Fibroblast of skin of abdomen (primary cell): Measurements from ENCODE around the gene VIL1.
A peak's percentile ranks its signal among the peaks of the same experiment; 100 is the strongest.

Source experiments
- DNase-seq: peaks from one replicate; pipeline ENCODE4 v3.0.0-alpha.2; 2013

VIL1 gene

DNA sequence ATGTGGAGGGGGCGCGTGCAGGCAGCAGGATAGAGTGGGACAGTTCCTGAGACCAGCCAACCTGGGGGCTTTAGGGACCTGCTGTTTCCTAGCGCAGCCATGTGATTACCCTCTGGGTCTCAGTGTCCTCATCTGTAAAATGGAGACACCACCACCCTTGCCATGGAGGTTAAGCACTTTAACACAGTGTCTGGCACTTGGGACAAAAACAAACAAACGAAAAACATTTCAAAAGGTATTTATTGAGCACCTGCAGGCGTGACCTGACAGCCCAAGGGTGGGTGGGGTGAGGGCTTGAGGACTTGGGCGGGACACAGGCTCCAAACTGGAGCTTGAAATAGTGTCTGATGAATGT is 23.9 kb upstream of the VIL1 start:
- no peak for DNase-seq

DNA sequence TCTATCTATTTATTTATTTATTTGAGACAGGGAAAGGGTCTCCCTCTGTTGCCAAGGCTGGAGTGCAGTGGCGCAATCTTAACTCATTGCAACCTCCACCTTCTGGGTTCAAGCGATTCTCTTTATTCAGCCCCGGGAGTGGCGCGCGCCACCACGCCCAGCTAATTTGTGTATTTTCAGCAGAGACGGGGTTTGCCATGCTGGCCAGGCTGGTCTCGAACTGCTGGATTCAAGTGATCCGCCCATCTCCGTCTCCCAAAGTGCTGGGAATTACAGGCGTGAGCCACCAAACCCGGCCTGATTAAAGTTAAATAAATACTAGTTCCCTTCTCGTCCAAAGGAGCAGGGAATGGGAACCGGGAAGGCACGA is 23.5 kb upstream of the VIL1 start:
- no peak for DNase-seq

DNA sequence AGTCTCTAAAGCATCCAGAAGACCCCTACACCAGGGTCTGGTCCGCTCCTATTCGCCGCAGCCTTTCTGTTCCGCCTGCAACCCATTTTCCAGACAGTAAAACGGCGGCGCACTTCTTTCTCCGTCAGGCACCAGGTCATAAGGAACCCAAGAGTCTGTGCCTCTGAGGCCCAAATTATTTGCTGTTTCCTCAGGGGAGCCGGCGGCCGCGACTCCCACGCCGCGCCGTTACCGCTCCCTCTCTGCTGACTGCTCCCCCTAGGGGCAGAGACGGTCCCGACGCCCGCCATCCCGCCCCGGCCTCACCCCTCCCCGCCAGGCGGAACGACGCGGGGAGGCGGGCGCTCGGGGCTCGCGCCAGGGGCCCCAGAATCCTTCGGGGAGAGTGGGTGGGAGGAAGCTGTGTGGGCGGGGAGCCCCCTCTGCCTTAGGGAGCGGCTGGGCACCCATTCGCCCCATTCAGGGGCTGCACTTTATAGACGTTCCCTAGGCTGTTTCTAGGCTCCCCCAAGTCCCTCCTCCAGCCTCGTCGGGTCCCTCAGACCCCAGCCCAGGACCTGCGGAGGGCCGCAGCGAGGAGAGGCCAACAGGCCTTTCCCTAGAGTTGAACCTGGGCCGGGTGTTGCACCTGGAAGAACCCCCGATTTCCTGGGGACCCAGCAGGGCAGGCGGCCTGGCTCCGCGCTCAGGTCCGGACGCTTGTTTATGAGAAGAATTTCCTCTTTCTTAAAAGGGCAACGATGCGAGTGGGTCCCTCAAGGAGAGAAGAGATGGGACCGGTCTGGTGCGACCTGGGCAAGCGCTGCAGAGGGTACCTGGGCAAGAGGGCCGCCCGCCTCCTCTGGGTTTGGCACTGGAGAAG is 22.9 kb upstream of the VIL1 start:
- peak; percentile 98 for DNase-seq

DNA sequence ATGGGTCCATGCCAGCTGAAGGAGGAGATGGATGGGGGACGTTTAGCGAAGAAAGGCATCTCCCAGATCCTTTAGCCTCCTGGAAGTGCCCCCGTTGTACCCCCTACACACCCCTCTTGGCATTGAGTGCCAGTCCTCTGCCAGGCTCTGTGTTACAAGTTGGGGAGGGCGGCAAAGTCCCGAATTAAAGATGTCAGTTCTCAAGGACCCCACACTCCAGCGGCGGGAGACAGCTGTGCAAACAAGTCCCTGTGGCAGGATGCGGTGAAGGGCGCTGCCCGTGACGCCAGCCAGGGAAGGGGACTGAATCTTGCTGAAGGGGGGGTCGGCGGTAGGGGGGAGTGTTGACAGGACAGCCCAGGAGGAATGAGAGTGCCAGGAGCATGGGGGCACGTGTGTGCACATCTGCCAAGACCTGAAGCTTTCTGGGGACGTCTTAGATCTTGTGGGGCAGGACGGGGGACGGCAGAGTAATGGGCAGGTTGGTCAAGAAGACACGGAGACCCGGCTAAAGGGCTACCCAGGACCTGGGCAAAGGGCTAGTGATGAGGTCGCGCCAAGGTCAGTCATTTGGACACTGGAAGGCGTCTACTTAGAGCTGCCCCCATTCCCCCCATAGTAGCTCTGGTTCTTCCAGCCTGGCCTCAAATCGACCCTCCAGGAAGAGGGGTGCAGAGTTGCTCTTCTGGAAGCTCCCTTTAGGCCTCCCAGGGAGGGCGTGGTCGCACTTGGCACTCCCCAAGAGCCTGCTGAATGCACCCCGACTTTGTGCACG is 22.0 kb upstream of the VIL1 start:
- DNase-seq, result peak; percentile 64

DNA sequence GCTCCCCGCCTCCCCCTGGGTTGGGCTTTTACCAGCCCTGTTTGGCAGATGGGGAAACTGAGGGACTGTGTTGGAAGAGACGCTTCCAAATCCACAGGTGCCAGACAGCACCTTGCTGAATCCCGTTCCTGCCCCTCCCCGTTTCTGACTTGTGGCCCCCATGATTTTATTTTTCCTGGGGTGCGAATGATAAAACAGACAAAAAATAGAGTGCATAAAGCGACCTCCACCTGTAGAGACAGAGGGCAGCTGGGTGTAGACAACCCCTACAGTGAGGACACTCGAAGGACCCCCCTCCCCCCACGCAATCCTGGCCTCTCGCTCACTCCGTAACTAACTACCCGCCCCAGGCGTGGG is 21.5 kb upstream of the VIL1 start:
- no peak for DNase-seq

DNA sequence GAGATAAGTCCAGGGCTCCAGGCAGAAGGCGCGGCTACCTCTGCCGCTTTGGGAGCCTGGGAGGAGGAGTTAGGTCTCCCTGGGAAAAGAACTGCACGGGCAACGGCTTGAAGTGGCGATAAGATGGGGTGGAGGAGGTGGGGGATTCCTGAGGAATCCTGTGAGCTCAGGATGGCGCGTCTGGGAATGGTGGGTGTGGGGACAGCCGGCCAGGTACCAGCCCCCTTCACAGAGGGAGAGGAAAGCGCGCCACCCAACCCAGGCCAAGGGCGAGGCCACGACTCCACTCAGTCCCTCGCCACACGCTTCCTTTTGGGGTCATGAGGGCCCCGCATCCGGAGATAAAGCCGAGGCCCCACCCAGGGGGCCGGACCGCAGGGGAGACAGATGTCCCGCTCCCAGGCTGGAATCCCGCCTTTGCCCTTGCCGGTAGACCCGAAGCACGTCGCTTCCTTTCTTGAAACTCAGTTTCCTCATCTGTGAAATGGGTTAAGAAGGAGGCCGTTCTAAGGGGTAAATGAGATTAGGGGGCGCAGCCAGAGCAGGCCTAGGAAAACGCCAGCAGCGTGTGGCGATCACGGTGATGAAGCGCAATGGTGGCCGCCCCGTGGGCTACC is 21.0 kb upstream of the VIL1 start:
- DNase-seq, result peak; percentile 81

DNA sequence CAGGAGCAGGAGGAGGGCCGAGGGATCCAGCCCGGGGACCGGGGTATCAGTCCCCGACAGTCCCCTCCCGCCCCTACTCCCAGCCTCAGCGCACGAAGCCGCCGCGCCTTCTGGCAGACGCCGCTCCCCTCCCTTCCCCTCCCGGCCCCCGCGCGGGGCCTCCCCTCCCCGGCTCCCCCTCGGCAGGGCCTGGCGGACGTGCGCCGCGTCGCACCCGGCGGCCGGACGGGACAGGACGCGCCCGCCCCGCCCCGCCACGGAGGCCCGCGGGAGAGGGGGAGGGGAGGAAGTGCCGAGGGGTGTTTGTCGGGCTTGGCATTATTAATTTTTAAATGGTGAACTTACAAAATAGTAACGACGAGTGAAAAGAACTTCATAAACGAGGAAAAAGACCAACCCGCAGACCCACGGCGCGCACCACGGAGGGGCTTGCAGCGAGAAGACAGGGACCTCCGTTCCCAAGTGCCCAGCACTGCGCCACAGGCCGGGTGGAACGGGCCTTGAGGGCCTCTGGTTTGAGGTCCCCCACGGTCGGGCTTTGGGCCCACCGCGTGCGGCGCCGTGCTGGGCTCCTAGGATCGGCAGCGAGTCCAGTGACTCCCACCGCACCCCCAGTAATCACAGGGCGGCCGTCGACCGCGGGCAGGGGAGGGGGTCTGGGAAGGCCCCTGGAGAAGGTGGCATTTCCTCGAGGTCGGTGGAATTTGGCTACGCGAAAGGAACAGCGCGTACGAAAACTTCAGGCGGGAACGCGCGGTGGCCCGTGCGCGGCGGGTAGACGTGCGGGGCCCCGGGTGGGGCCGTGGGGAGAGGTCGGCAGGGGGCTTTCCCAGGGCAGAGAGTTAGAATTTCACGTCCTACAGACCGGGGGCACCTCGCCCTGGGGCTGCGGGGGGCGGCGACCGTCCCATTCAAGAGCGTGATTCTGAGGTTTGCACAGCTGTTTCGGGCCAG is 20.2 kb upstream of the VIL1 start:
- peak; percentile 84 for DNase-seq

DNA sequence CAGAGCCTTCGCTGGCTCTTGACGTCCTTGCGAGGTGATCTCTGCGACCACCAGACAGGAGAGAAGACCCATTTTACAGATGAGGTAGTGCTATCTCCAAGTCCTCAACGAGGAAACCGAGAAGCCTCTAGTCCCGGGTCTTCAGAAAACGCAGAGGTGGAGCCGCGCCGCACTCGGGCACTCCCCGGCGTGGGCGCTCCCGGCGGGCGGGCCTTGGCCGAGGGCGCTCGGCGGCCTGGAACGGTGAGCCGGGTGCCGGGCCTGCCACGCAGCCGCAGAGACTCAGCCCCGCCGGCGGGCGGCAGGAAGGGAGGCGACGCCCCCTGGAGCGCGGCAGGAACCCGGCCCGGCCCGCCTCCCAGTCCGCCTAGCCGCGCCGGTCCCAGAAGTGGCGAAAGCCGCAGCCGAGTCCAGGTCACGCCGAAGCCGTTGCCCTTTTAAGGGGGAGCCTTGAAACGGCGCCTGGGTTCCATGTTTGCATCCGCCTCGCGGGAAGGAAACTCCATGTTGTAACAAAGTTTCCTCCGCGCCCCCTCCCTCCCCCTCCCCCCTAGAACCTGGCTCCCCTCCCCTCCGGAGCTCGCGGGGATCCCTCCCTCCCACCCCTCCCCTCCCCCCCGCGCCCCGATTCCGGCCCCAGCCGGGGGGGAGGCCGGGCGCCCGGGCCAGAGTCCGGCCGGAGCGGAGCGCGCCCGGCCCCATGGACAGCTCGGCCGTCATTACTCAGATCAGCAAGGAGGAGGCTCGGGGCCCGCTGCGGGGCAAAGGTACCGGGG is 19.3 kb upstream of the VIL1 start, which contains the start of gene CTDSP1:
Gene CTDSP1, plus strand, starts transcription at position 478 of the 776 bp plus-strand sequence. Its CDS starts 223 bp downstream, at position 701.
- peak; percentile 98 for DNase-seq

DNA sequence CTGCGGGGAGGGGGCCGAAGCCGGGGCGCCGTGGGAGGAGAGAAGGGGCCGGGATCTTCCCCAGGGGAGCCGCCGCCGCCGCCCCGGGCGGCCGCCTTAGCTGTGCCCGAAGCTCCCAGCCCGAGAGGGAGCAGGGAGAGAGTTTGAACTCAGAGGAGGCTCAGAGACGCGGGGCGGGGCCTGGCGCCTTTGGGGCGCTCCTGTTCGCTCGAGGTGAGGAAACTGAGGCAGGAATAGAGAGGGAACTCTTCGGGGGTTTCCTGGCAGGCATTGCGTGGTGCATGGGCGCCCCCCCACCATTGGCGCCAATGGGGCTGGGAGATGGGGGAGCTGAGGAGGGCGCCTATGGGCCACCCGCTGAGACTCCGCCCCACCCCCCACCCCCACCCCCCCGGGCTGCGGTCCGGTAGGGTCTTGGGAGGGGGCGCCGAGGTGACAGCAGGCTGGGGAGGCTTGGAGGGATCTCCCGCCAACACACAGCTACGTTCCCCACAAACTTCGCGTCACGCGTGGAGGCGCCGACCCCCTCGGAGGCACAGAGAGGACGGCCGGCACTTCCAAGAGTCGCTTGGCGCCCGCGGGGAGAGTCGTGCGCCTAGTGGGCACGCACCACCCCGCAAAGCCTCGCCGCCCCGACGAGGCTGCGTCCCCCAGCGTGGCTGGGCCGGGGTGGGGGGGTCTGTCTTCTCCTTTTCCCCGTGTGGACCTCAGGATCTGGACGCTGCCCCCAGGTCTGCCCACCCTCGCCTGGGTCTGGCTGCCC is 18.6 kb upstream of the VIL1 start:
- peak; percentile 18 for DNase-seq

DNA sequence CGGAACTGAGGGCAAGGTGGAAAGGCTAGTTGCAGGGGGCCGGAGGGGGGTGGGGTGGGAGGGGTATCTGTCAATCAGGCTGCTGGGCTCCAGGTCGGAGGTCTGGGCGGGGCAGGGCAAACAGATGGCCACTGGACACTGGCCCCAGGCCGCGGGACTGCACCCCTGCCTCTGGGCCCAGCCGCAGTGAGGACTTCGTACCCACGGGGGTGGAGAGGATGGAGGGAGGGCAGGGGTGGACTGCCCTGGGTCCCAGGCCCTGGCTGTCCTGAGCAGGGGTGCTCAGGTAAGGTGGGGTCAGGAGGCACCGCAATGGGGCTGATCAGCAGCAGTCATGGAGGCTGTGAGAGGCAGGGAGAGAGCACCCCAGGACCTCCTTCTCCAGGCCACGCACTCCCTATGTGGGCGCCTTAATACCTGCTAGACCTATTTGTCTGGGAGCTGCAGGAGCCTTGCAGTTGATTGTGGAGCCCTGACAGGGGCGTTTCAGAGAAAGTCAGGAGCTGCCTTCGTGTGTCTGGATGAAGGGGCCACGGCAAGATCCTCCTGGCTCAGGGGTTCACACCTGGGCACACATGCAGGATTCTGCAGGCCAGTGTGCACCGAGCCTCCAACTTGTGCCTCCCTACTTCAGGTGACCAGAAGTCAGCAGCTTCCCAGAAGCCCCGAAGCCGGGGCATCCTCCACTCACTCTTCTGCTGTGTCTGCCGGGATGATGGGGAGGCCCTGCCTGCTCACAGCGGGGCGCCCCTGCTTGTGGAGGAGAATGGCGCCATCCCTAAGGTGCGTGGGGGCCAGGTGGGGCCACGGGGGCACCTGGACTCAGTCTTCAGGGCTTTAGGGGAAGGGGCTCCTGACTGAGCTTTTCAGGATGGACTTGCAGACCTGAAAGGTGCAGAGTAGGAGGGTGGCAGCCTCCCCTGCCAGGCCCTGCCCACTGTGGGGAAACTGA is 17.7 kb upstream of the VIL1 start:
- no peak for DNase-seq

DNA sequence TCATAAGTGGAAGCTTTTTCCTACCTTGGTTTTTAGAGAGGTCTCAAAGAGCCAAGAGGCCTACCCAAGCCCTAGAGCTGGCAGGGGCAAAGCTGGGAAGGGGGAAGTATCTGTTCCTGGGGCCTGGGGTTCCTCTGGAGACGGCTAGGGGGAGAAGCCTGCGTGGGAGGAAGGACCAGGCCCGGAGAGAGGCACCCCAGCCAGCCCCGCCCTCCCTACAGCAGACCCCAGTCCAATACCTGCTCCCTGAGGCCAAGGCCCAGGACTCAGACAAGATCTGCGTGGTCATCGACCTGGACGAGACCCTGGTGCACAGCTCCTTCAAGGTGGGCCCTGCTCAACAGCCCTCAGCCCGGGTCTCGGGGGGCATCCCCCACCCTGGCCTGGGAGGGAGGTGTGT is 17.0 kb upstream of the VIL1 start:
- DNase-seq, result no peak

DNA sequence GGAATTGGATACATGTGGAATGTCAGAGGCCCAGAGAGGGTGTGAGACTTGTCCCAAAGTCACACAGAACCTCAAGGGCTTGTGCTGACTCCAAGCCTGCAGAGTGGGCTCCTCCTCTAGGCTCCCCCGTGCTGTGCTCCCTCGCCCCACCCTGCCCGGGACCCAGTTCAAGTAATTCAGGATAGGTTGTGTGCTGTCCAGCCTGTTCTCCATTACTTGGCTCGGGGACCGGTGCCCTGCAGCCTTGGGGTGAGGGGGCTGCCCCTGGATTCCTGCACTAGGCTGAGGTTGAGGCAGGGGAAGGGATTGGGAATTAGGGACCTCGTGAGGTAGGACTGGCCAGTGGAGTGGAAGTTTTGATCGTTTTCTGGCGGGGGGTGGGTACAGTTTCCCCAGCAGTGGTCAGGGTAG is 16.4 kb upstream of the VIL1 start:
- no peak for DNase-seq

DNA sequence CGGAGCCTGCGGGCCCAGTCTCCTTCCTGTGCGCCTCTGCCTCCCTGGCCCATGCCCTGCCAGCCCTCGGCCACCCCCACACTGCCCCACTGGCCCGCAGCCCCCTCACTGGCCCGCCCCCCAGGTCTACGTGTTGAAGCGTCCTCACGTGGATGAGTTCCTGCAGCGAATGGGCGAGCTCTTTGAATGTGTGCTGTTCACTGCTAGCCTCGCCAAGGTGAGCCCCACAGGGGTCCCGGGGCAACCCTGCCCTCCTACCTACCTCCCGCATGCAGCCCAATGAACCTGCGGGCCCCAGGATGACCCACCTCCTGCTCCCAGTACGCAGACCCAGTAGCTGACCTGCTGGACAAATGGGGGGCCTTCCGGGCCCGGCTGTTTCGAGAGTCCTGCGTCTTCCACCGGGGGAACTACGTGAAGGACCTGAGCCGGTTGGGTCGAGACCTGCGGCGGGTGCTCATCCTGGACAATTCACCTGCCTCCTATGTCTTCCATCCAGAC is 16.0 kb upstream of the VIL1 start:
- DNase-seq, result no peak

DNA sequence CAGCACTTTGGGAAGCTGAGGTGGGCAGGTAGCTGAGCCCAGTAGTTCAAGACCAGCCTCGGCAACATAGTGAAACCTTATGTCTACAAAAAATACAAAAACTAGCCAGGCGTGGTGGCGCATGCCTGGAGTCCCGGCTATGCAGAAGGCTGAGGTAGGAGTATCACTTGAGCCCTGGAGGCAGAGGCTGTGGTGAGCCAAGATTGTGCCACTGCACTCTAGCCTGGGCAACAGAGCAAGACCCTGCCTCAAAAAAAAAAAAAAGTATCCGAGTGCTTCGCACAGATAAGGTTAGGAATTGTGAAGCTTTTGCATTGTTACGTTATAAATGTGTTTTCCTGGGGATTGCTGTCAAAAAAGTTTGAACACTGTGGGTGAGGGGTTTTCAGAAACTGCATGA is 15.1 kb upstream of the VIL1 start:
- no peak for DNase-seq

DNA sequence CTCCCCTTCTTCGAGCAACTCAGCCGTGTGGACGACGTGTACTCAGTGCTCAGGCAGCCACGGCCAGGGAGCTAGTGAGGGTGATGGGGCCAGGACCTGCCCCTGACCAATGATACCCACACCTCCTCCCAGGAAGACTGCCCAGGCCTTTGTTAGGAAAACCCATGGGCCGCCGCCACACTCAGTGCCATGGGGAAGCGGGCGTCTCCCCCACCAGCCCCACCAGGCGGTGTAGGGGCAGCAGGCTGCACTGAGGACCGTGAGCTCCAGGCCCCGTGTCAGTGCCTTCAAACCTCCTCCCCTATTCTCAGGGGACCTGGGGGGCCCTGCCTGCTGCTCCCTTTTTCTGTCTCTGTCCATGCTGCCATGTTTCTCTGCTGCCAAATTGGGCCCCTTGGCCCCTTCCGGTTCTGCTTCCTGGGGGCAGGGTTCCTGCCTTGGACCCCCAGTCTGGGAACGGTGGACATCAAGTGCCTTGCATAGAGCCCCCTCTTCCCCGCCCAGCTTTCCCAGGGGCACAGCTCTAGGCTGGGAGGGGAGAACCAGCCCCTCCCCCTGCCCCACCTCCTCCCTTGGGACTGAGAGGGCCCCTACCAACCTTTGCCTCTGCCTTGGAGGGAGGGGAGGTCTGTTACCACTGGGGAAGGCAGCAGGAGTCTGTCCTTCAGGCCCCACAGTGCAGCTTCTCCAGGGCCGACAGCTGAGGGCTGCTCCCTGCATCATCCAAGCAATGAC is 14.4 kb upstream of the VIL1 start:
- no peak for DNase-seq

DNA sequence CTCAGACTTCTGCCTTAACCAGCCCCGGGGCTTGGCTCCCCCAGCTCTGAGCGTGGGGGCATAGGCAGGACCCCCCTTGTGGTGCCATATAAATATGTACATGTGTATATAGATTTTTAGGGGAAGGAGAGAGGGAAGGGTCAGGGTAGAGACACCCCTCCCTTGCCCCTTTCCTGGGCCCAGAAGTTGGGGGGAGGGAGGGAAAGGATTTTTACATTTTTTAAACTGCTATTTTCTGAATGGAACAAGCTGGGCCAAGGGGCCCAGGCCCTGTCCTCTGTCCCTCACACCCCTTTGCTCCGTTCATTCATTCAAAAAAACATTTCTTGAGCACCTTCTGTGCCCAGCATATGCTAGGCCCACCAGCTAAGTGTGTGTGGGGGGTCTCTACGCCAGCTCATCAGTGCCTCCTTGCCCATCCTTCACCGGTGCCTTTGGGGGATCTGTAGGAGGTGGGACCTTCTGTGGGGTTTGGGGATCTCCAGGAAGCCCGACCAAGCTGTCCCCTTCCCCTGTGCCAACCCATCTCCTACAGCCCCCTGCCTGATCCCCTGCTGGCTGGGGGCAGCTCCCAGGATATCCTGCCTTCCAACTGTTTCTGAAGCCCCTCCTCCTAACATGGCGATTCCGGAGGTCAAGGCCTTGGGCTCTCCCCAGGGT is 13.7 kb upstream of the VIL1 start:
- no peak for DNase-seq

DNA sequence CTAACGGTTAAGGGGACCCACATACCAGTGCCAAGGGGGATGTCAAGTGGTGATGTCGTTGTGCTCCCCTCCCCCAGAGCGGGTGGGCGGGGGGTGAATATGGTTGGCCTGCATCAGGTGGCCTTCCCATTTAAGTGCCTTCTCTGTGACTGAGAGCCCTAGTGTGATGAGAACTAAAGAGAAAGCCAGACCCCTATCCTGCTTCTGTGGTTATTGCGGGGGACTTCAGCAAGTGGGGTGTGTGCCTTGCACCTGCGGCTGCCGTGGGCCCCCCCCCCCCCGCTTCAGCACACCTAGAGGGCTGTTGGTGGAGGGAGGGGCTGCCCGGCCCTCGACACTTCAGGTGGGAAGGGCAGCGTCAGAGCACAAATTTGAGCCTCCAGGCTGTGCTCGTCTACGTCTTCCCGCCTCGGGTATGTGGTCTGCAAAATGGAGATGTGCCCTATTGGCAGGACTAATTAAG is 13.1 kb upstream of the VIL1 start:
- DNase-seq, result no peak
